ENCODE data around the gene ATP8A2. TPM values are rescaled to one million over a fixed set of nuclear protein-coding genes. Genes with fewer than 3 reads are reported as not detected.

Gene ATP8A2
- total and polyA plus RNA-seq, 12 donors: under 0.01 to 0.18 (median 0.10) TPM; not detected in 3

GRCh38 chr13:25365720-25366235 lies 6.0 kb upstream of the ATP8A2 start:
- DNase-seq (no peak), ATAC-seq (no peak)
- 90 to 93% methylated on average over 32 of the region's 32 CpGs for WGBS, 2 donors
- H3K27me3 ChIP-seq: peaks cover 0 to 33% (median 29%) of the 10 kb centered on the region in 7 donors
- H3K36me3 ChIP-seq: no peaks in the 10 kb centered on the region
- no peak overlapping the region for H3K4me3 ChIP-seq
- TF ChIP-seq CTCF (IDR thresholded peaks at IDR 0.05): no peak
- no peak overlapping the region for H3K27ac ChIP-seq
- intact Hi-C loops (cut with DNase I): no loop called here
- no peaks in the 10 kb centered on the region for H3K4me1 ChIP-seq
- H3K9me3 ChIP-seq: peaks cover 0 to 8% (median 0%) of the 10 kb centered on the region in 11 donors

GRCh38 chr13:25371158-25371874 lies 458 bp upstream of the ATP8A2 start:
- no peak for ATAC-seq
- intact Hi-C loops (cut with DNase I): loop anchor here in 5 of 10 donors (10.0 kb wide), 2 partner anchors 137 to 147 kb away; no protein-coding TSS in a partner anchor

GRCh38 chr13:25372284-25373081 lies 709 bp downstream of the ATP8A2 start:
- intact Hi-C loops (cut with DNase I): loop anchor here in 5 of 10 donors (10.0 kb wide), 2 partner anchors 138 to 148 kb away; no protein-coding TSS in a partner anchor
- no peak overlapping the region for H3K27ac ChIP-seq
- H3K36me3 ChIP-seq: no peaks in the 10 kb centered on the region
- ATAC-seq (peak in 1 of 8 donors; percentile 24), DNase-seq (no peak)
- H3K4me1 ChIP-seq: peaks cover 0 to 5% (median 0%) of the 10 kb centered on the region in 9 donors
- no peak for TF ChIP-seq CTCF (IDR thresholded peaks at IDR 0.05)
- 12 to 14% methylated on average over 68 to 82 of the region's 82 CpGs for WGBS, 2 donors
- H3K9me3 ChIP-seq: no peaks in the 10 kb centered on the region
- H3K27me3 ChIP-seq: peaks cover 14 to 85% (median 76%) of the 10 kb centered on the region in 7 donors
- peak overlapping the region in 9 of 10 donors; percentile 5 to 41 (median 24) for H3K4me3 ChIP-seq

More at GRCh38 chr13:25371158-25371874, 458 bp upstream of the ATP8A2 start:
- TF ChIP-seq CTCF (IDR thresholded peaks at IDR 0.05): no peak
- Histone ChIP-seq H3K27ac (no peak overlapping the region), H3K4me3 (peak overlapping the region in 2 of 10 donors; percentile 5 to 22), H3K9me3 (no peaks in the 10 kb centered on the region), H3K36me3 (no peaks in the 10 kb centered on the region), H3K4me1 (peaks cover 0 to 5% (median 0%) of the 10 kb centered on the region in 9 donors), H3K27me3 (peaks cover 14 to 82% (median 76%) of the 10 kb centered on the region in 7 donors)
- DNase-seq: no peak
- WGBS, 2 donors: 41 to 43% methylated on average over 20 of the region's 20 CpGs
